Amniotic stem cell (primary cell): Measurements from ENCODE around the gene REN.
A peak's percentile ranks its signal among the peaks of the same experiment; 100 is the strongest.

Experiments
- DNase-seq: peaks from one replicate; lab custom pipeline; 2025; lab: John Stamatoyannopoulos, UW

The REN gene

DNA sequence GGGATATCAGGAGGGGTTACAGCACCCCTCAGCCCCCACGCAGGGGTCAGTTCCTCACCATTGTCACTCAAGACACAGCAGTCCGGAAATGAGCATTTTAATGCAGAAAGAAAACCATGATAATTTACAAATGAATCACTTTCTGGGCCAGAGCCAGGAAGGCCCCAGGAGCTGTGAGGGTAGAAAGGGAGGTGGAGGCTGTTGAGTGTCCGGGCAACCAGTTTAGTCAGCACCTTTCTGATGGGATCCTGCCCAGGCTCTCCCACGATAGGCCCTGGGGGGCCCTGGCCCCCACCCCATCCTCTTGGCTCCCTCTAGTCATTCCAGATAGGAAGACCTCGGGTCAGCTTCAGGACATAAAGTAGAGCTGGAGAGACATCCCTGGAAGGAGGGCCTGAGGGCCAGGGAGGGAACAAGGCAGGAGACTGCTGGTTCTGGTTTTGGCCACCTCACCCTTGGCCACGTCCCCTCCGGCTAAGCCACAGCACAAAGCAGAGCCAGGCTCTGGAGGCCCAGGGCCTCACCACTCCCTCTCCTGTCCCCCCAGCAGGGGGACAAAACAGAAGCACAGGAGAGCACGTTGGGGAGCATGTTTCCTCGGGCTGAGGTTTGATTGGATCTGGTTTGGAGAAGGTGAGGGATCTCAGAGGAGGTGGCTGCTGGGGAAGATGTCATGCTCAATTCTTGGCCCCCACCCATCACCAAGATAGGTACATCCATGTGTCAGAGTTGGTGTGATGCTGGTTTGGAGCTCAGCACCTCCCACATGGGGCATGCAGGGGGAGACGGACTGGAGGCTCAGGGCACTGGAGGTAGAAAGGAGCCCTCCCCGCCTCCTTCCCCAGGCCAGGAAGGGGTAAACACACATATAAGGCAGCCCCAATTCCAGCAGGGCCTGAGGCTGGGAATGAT, 34.9 kb downstream of the REN start:
- peak; percentile 83 for DNase-seq

- no peak for DNase-seq
Measured at GRCh38 chr1:204130178-204130577, 36.0 kb downstream of the REN start.

DNA sequence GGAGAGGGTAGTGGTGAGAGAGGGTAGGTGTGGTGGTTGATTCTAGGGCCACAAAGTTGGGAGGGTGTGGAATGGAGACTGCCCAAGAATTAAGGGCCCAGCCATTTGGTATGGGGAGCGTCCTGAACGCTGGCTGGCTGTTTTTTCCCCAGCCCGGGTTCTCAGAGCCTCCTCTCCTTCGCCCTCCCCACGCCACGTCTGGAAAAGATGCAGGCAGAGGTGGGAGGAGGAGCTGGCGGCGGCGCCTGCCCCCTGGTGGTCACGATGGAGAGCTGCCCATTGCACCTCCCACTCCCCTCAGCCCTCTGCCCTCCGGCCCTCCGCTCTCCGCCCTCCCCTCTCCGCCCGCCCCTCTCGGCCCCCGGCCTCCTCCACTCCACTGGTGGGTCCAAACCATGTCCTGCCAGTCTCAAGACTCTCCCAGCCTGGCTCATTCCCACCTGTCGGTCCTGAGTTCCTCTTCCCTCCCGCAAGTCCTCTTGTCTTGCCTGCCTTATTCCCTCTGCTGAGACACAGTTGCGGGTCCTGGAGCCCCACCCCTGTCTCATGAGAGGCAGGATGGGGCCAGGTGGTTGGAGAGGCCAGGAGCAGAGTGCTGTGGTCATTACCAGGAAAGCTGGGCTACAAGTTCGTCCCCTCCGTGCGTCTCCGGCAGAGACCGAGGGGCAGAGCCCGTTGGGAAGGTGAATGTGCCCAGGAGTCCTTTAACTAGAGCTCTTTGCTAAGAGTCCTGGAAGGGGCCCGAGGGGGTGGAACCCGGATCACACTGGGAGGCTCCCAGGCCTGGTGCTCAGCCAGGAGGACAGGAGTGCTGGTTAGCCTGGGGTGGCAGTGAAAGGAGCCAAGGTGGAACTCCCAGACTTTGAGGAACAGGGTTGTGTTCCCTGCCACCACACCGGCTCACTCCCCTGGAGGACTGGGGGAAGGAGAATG, 36.9 kb downstream of the REN start:
- peak; percentile 44 for DNase-seq

DNA sequence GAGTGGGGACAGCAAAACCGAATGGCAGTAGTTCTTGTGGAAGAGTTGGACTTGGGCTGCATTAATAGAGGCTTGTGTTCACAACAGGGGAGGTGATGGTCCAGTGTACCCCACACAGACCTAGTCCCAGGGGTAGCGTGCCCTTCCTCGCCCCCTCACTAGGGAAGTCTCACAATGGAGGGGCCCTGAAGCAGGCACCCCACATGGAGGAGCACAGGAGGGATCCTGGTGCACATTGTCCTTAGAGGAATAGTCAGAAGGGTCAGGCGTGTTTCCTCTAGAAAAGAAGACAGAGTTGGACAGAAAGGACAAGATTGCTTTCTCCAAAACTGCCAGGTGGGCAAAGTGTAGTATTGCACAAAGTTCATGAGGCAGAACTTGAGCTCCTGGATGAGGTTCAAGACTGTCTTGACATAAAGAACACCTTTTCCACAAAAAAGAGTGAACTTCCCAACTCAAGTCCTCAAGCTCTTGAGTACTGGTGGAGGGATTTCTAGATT, 37.6 kb downstream of the REN start:
- no peak for DNase-seq

DNA sequence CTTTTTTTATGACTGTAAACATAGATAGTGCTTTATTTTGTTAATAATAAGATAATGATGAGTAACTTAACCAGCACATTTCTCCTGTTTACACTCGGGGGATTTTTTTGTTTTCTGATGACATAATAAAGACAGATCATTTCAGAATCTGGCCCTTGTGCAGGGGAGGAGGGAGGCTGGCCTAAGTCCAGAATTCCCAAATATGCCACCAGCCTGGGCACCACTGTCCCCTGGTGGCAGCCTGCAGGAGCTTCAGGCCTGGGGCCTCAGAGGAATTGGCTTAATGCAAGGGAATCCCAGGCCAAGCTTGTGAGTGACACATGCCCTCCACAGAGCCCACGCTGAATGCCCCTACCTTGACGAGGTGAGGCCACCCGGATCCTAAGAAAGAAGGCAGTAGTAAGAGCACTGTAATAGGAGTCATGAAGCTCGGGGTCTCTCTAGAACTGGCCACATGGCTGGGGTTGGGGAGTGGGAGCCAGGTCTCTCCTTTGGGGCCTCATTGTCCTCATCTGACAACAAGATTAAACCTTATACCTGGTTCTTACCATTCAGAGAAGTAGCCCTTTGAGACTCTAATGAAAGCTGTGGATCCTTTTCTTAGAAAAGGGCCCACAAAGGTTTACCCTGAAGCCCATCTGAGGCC, 38.4 kb downstream of the REN start:
- DNase-seq: peak; percentile 31

- no peak for DNase-seq
Measured at GRCh38 chr1:204126956-204127355, 39.2 kb downstream of the REN start.

DNA sequence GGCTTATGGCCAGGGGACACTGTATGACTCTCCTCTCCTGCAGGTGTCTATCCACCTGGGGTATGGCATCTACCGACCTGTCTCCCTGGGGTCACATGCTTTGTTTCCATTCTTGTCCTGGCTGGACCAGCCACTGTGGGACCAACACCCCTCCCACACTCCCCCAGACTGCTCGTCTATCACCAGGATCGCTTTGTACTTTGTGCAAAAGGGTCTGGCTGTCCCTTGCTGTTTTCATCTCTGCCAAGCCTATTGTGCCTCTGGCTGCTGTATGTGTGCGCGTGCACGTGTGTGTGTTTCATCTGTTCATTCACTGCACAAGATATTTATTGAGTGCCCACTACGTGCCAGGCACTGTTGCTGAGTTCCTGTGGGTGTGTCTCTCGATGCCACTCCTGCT, 39.8 kb downstream of the REN start:
- DNase-seq: no peak

GRCh38 chr1:204125759-204126351, 40.3 kb downstream of the REN start:
- no peak for DNase-seq

- DNase-seq: no peak
Measured at GRCh38 chr1:204124639-204125038, 41.5 kb downstream of the REN start.

- no peak for DNase-seq
Measured at GRCh38 chr1:204123376-204123775, 42.8 kb downstream of the REN start.

DNA sequence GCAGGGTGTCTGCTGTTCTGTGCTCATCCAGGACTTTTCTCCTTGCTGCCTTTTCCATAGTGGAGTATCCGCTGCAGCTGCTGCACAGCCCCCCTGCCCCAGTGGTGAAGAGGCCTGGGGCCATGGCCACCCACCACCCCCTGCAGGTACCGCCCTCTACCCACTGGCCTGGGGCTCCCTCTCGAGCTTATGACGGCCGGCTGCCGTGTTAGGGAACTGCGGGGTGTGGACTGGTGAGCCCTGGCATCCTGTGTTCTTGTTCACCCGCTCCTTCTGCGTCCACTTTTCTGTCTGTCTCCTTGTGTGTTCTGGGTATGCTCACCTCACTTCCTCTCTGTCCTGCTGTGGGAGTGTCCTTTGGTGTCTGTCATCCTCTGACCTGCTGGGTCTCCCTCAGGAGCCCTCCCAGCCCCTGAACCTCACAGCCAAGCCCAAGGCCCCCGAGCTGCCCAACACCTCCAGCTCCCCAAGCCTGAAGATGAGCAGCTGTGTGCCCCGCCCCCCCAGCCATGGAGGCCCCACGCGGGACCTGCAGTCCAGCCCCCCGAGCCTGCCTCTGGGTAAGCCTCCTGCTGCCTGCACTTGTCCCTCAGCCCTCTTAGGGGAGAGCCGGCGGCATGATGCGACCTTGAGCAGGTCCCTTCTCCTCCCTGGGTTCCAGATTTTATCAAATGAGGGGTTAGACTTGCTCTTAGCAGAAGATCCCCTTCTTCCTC, 44.1 kb downstream of the REN start:
- DNase-seq: no peak

DNA sequence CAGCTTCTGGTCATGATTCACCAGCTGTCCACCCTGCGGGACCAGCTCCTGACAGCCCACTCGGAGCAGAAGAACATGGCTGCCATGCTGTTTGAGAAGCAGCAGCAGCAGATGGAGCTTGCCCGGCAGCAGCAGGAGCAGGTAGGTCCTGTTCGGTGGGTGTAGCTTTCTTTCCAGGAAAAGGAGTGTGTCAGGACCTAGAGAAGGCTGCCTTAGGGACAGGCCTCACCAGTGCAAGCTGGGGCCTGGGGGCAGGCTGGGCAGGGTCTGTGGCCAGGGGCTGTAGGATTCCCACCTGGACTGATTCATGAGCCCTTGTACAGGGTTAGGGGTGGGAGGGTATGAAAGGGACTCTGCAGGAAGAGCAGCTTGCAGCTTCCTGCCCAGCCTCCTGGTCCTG, 49.6 kb downstream of the REN start:
- DNase-seq: no peak

- no peak for DNase-seq
Measured at GRCh38 chr1:204115116-204115515, 51.0 kb downstream of the REN start.

- DNase-seq: no peak
Measured at GRCh38 chr1:204114606-204115005, 51.5 kb downstream of the REN start.

- no peak for DNase-seq
Measured at GRCh38 chr1:204113896-204114295, 52.2 kb downstream of the REN start.

- no peak for DNase-seq
Measured at GRCh38 chr1:204112876-204113730, 53.0 kb downstream of the REN start.

- no peak for DNase-seq
Measured at GRCh38 chr1:204110894-204111633, 55.1 kb downstream of the REN start.

- DNase-seq: no peak
Measured at GRCh38 chr1:204108312-204109141, 57.6 kb downstream of the REN start.

DNA sequence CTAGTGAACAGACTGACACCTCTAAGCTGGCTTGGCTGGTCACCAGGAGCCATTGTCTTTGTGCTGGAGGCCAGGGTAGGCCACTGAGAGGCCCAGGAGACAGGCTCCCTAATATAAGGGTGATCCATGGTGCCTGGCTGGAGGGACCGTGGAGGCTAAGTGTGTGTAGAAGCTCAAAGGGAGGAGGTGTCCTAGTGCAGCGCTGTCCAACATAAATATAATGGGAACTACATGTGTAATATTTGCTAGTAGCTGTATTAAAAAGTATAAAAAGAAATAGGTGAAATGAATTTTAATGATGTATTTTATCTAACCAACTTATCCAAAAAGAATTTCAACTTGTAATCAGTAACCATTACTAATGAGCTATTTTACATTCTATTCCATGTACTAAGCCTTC, 58.2 kb downstream of the REN start:
- no peak for DNase-seq
